Measurements from ENCODE around the gene CALR3. TPM values are rescaled to one million over a fixed set of nuclear protein-coding genes. Genes with fewer than 3 reads are reported as not detected.
"Not testable (repeated sequence)": the region's sequence is repeated elsewhere in the genome, so short reads cannot be mapped to it uniquely, and the experiment has no call there.

The CALR3 gene, protein sequence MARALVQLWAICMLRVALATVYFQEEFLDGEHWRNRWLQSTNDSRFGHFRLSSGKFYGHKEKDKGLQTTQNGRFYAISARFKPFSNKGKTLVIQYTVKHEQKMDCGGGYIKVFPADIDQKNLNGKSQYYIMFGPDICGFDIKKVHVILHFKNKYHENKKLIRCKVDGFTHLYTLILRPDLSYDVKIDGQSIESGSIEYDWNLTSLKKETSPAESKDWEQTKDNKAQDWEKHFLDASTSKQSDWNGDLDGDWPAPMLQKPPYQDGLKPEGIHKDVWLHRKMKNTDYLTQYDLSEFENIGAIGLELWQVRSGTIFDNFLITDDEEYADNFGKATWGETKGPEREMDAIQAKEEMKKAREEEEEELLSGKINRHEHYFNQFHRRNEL
- total RNA-seq, result not detected

- no peaks in the 10 kb centered on the region for H3K36me3 ChIP-seq
- peaks cover 4 to 13% (median 8%) of the 10 kb centered on the region in 4 donors for H3K4me1 ChIP-seq
- TF ChIP-seq POLR2AphosphoS5 (IDR thresholded peaks at IDR 0.05), result peak in 2 of 3 donors; percentile 66 to 69
- TF ChIP-seq, protein P1, sequence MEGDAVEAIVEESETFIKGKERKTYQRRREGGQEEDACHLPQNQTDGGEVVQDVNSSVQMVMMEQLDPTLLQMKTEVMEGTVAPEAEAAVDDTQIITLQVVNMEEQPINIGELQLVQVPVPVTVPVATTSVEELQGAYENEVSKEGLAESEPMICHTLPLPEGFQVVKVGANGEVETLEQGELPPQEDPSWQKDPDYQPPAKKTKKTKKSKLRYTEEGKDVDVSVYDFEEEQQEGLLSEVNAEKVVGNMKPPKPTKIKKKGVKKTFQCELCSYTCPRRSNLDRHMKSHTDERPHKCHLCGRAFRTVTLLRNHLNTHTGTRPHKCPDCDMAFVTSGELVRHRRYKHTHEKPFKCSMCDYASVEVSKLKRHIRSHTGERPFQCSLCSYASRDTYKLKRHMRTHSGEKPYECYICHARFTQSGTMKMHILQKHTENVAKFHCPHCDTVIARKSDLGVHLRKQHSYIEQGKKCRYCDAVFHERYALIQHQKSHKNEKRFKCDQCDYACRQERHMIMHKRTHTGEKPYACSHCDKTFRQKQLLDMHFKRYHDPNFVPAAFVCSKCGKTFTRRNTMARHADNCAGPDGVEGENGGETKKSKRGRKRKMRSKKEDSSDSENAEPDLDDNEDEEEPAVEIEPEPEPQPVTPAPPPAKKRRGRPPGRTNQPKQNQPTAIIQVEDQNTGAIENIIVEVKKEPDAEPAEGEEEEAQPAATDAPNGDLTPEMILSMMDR (IDR thresholded peaks at IDR 0.05), result peak in 2 of 5 experiments; percentile 53 to 61
- TF ChIP-seq POLR2A (IDR thresholded peaks at IDR 0.05), result peak; percentile 38
- no peak for TF ChIP-seq EP300 (IDR thresholded peaks at IDR 0.05; ENCODE audit: low read depth)
- in situ Hi-C loops (cut with MboI; ENCODE audit: low pct_ligation_motif_present in 1 of 4, low pct_unique_long_range_greater_than_20kb in 1 of 4, low sequenced_read_pairs in 3 of 4), result no loop called here
- H3K4me3 ChIP-seq, result peak within 1 kb of the TSS; percentile 60 to 81 (median 62)
- no peaks in the 10 kb centered on the region for H3K27me3 ChIP-seq
- 0% methylated on average over 48 of the region's 52 CpGs; no CpG with 5 or more reads in 1 of the 2 donors for WGBS, 2 donors (ENCODE audit: low coverage in 1 of 2)
- H3K9me3 ChIP-seq, result no peaks in the 10 kb centered on the region
- peak within 1 kb of the TSS; percentile 78 to 84 (median 82) for H3K27ac ChIP-seq
- intact Hi-C loops (cut with DNase I; ENCODE audit: low total_unique reads), result no loop called here
- peak; percentile 99 for DNase-seq
Measured at GRCh38 chr19:16495982-16496612, at the start of gene CALR3, which contains the start of gene C19orf44. Gene CALR3, minus strand, starts transcription at chr19:16496167. Its CDS starts 38 bp downstream, at chr19:16496129. Gene C19orf44, plus strand, starts transcription at chr19:16496394. Its CDS starts 4,399 bp downstream, at chr19:16500793.

- Histone ChIP-seq H3K36me3 (peaks cover 0 to 3% (median 0%) of the 10 kb centered on the region in 4 donors), H3K9me3 (no peaks in the 10 kb centered on the region), H3K27me3 (no peaks in the 10 kb centered on the region), H3K27ac (no peak overlapping the region), H3K4me1 (peaks cover 19 to 35% (median 27%) of the 10 kb centered on the region in 4 donors), H3K4me3 (no peak overlapping the region)
- intact Hi-C loops (cut with DNase I; ENCODE audit: low total_unique reads) (no loop called here), in situ Hi-C loops (cut with MboI; ENCODE audit: low pct_ligation_motif_present in 1 of 4, low pct_unique_long_range_greater_than_20kb in 1 of 4, low sequenced_read_pairs in 3 of 4) (no loop called here)
- WGBS, 2 donors (ENCODE audit: low coverage in 1 of 2), result 77 to 91% methylated on average over 6 to 11 of the region's 11 CpGs
- no peak for DNase-seq
- TF ChIP-seq POLR2AphosphoS5 (IDR thresholded peaks at IDR 0.05) (no peak), EP300 (IDR thresholded peaks at IDR 0.05; ENCODE audit: low read depth) (no peak), POLR2A (IDR thresholded peaks at IDR 0.05) (no peak)
- TF ChIP-seq, protein P1 (IDR thresholded peaks at IDR 0.05), result no peak
Measured at GRCh38 chr19:16544473-16545231, 48.7 kb upstream of the CALR3 start.

DNA sequence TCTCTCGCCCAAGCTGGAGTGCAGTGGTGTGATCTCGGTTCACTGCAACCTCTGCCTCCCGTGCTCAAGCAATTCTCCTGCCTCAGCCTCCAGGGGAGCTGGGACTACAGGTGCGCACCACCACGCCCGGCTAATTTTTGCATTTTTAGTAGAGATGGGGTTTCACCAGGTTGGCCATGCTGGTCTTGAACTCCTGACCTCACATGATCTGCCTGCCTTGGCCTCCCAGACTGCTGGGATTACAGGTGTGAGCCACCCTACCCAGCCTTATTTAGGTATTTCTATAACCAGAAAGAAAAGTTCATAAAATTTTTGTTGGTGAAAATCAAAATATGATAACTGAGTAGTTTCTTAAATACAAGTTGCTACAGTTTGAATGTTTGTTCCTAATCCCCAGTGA is 47.8 kb upstream of the CALR3 start:
- intact Hi-C loops (cut with DNase I; ENCODE audit: low total_unique reads); H3K9me3 ChIP-seq; H3K36me3 ChIP-seq; DNase-seq; in situ Hi-C loops (cut with MboI; ENCODE audit: low pct_ligation_motif_present in 1 of 4, low pct_unique_long_range_greater_than_20kb in 1 of 4, low sequenced_read_pairs in 3 of 4); H3K4me3 ChIP-seq; H3K27me3 ChIP-seq; H3K27ac ChIP-seq: not testable (repeated sequence)
- H3K4me1 ChIP-seq, result peaks cover 19 to 35% (median 29%) of the 10 kb centered on the region in 4 donors
- WGBS, 2 donors (ENCODE audit: low coverage in 1 of 2), result 62 to 84% methylated on average over 4 to 6 of the region's 6 CpGs

GRCh38 chr19:16542910-16543472 is 47.0 kb upstream of the CALR3 start:
- Histone ChIP-seq H3K27ac (peak overlapping the region; percentile 89 to 95 (median 94)), H3K27me3 (no peaks in the 10 kb centered on the region), H3K4me3 (peak overlapping the region; percentile 80 to 100 (median 93)), H3K4me1 (peaks cover 19 to 35% (median 29%) of the 10 kb centered on the region in 4 donors), H3K36me3 (peaks cover 0 to 5% (median 0%) of the 10 kb centered on the region in 4 donors), H3K9me3 (no peaks in the 10 kb centered on the region)
- in situ Hi-C loops (cut with MboI; ENCODE audit: low pct_ligation_motif_present in 1 of 4, low pct_unique_long_range_greater_than_20kb in 1 of 4, low sequenced_read_pairs in 3 of 4) (no loop called here), intact Hi-C loops (cut with DNase I; ENCODE audit: low total_unique reads) (no loop called here)
- 0 to 5% methylated on average over 2 to 14 of the region's 15 CpGs for WGBS, 2 donors (ENCODE audit: low coverage in 1 of 2)
- TF ChIP-seq EP300 (IDR thresholded peaks at IDR 0.05; ENCODE audit: low read depth) (no peak), POLR2A (IDR thresholded peaks at IDR 0.05) (no peak), POLR2AphosphoS5 (IDR thresholded peaks at IDR 0.05) (no peak)
- TF ChIP-seq, protein P1 (IDR thresholded peaks at IDR 0.05), result no peak
- DNase-seq, result no peak

All from transverse colon (tissue), 4 donors.